Trophoblast cell (in vitro differentiated cells and primary cell): ENCODE results near the gene COL4A2.
"Not testable (repeated sequence)": the region's sequence is repeated elsewhere in the genome, so short reads cannot be mapped to it uniquely, and the experiment has no call there.

Source experiments
- DNase-seq, 2 donors: peaks; one replicate each; pipeline ENCODE4 v3.0.0-alpha.2; 2016
- H2AFZ ChIP-seq: 2 replicates; pipeline ENCODE4 v1.6.1; 2013; ENCODE audit warnings: low read length, moderate library complexity, mild to moderate bottlenecking; ENCODE audit not compliant: insufficient read depth, poor library complexity
- H2AK5ac ChIP-seq: 2 replicates; pipeline ENCODE4 v1.6.1; 2013; ENCODE audit warnings: mild to moderate bottlenecking, low read length
- H2BK120ac ChIP-seq: 2 replicates; pipeline ENCODE4 v1.6.1; 2013; ENCODE audit warnings: low read length, mild to moderate bottlenecking, moderate library complexity; ENCODE audit not compliant: insufficient read depth, poor library complexity
- H2BK12ac ChIP-seq: 2 replicates; pipeline ENCODE4 v1.6.1; 2013; ENCODE audit warnings: mild to moderate bottlenecking, low read length, moderate library complexity
- H2BK5ac ChIP-seq: 2 replicates; pipeline ENCODE4 v1.6.1; 2013; ENCODE audit warnings: low read length, low read depth, moderate library complexity, mild to moderate bottlenecking; ENCODE audit not compliant: poor library complexity
- H3K14ac ChIP-seq: 2 replicates; pipeline ENCODE4 v1.6.1; 2013; ENCODE audit warnings: mild to moderate bottlenecking, low read length
- H3K18ac ChIP-seq: 2 replicates; pipeline ENCODE4 v1.6.1; 2013; ENCODE audit warnings: mild to moderate bottlenecking, low read length
- H3K23ac ChIP-seq: 2 replicates; pipeline ENCODE4 v1.6.1; 2013; ENCODE audit warnings: low read length
- H3K27ac ChIP-seq: 2 replicates; pipeline ENCODE4 v1.5.1; 2013; ENCODE audit warnings: low read depth, mild to moderate bottlenecking, inconsistent platforms, low read length, moderate library complexity
- H3K27me3 ChIP-seq: 2 replicates; pipeline ENCODE4 v1.6.1; 2013; ENCODE audit warnings: inconsistent platforms, mild to moderate bottlenecking, low read length, moderate library complexity; ENCODE audit not compliant: insufficient read depth
- H3K36me3 ChIP-seq, 2 experiments: 1 replicate in 1 of 2; 2 replicates in 1 of 2; pipeline ENCODE4 v1.6.1; 2013; ENCODE audit warnings: low read length in 2 of 2, mild to moderate bottlenecking in 2 of 2, moderate library complexity in 1 of 2; ENCODE audit not compliant: insufficient read depth in 2 of 2, control insufficient read depth in 1 of 2
- H3K4ac ChIP-seq: 2 replicates; pipeline ENCODE4 v1.6.1; 2013; ENCODE audit warnings: low read depth, mild to moderate bottlenecking, low read length, moderate library complexity
- H3K4me1 ChIP-seq, 2 experiments: 1 replicate in 1 of 2; 2 replicates in 1 of 2; pipeline ENCODE4 v1.6.1; 2013; ENCODE audit warnings: low read length in 2 of 2, mild to moderate bottlenecking in 2 of 2, moderate library complexity in 1 of 2; ENCODE audit not compliant: insufficient read depth in 2 of 2, control insufficient read depth in 1 of 2
- H3K4me2 ChIP-seq: 2 replicates; pipeline ENCODE4 v1.6.1; 2013; ENCODE audit warnings: inconsistent platforms, mild to moderate bottlenecking, low read length, moderate library complexity
- H3K4me3 ChIP-seq: 2 replicates; pipeline ENCODE4 v1.5.1; 2013; ENCODE audit warnings: mild to moderate bottlenecking, low read depth, low read length, inconsistent platforms
- H3K79me1 ChIP-seq: one replicate; pipeline ENCODE4 v1.6.1; 2013; ENCODE audit warnings: low read length
- H3K79me2 ChIP-seq: 2 replicates; pipeline ENCODE4 v1.6.1; 2013; ENCODE audit warnings: low read length, mild to moderate bottlenecking; ENCODE audit not compliant: control insufficient read depth, insufficient read depth, poor library complexity
- H3K9ac ChIP-seq: 2 replicates; pipeline ENCODE4 v1.6.1; 2013; ENCODE audit warnings: mild to moderate bottlenecking, low read length
- H3K9me3 ChIP-seq: 2 replicates; pipeline ENCODE4 v1.6.1; 2013; ENCODE audit warnings: low read depth, mild to moderate bottlenecking, control low read depth, inconsistent platforms, low read length; ENCODE audit not compliant: insufficient read depth
- H4K12ac ChIP-seq: 2 replicates; pipeline ENCODE4 v1.6.1; 2013; ENCODE audit warnings: low read depth, mild to moderate bottlenecking, low read length, moderate library complexity
- H4K8ac ChIP-seq: 2 replicates; pipeline ENCODE4 v1.6.1; 2013; ENCODE audit warnings: low read depth, mild to moderate bottlenecking, low read length, moderate library complexity
- H4K91ac ChIP-seq: one replicate; pipeline ENCODE4 v1.6.1; 2013; ENCODE audit warnings: low read depth, mild to moderate bottlenecking, low read length, moderate library complexity
- WGBS: extraction: QIAGEN DNeasy Blood & Tissue Kit; methylation state at CpG from one replicate; pipeline ENCODE4 v1.1.7; 2013; ENCODE audit warnings: missing lambda C conversion rate; ENCODE audit not compliant: insufficient read length, insufficient coverage; ENCODE audit errors: extremely low coverage; 5-methylcytosine and 5-hydroxymethylcytosine counted together

The COL4A2 gene

GRCh38 chr13:110453091-110453490 lies 146.0 kb downstream of the COL4A2 start:
- WGBS = no CpG with 5 or more reads among the region's 11 CpGs
- not testable (repeated sequence) for H3K4me2 ChIP-seq, H3K27ac ChIP-seq, H3K27me3 ChIP-seq, H2AK5ac ChIP-seq, H4K12ac ChIP-seq, H3K9ac ChIP-seq, H3K18ac ChIP-seq, H3K4ac ChIP-seq, DNase-seq, H4K91ac ChIP-seq, H2BK5ac ChIP-seq, H2BK12ac ChIP-seq, H3K23ac ChIP-seq, H4K8ac ChIP-seq, H3K9me3 ChIP-seq, H2BK120ac ChIP-seq, H2AFZ ChIP-seq, H3K79me2 ChIP-seq, H3K14ac ChIP-seq, H3K4me3 ChIP-seq
- Histone ChIP-seq H3K79me1 (peaks cover 11% of the 10 kb centered on the region), H3K36me3 (peaks cover 42 to 52% of the 10 kb centered on the region in 2 experiments), H3K4me1 (peaks cover 9 to 10% of the 10 kb centered on the region in 2 experiments)

- Histone ChIP-seq H3K27me3 (no peaks in the 10 kb centered on the region), H3K18ac (no peak overlapping the region), H4K91ac (no peak overlapping the region), H3K27ac (no peak overlapping the region), H3K4ac (no peak overlapping the region), H3K79me2 (peaks cover under 1% of the 10 kb centered on the region), H3K4me2 (no peak overlapping the region), H2AFZ (no peak overlapping the region), H2AK5ac (no peak overlapping the region), H3K14ac (no peak overlapping the region), H2BK5ac (no peak overlapping the region), H2BK12ac (no peak overlapping the region), H3K23ac (no peak overlapping the region), H2BK120ac (no peak overlapping the region), H3K4me1 (peaks cover 6 to 7% of the 10 kb centered on the region in 2 experiments), H4K12ac (no peak overlapping the region), H3K36me3 (peaks cover 46 to 58% of the 10 kb centered on the region in 2 experiments), H3K9ac (no peak overlapping the region), H3K9me3 (peaks cover 4% of the 10 kb centered on the region), H3K4me3 (no peak overlapping the region), H3K79me1 (peaks cover 7% of the 10 kb centered on the region), H4K8ac (no peak overlapping the region)
- no CpG with 5 or more reads among the region's 2 CpGs for WGBS
- no peak for DNase-seq
Measured at GRCh38 chr13:110453797-110454196, 146.7 kb downstream of the COL4A2 start.

- peaks cover 3% of the 10 kb centered on the region in 2 experiments for H3K4me1 ChIP-seq
- H3K79me2 ChIP-seq = no peaks in the 10 kb centered on the region
- H3K18ac ChIP-seq = no peak overlapping the region
- H3K14ac ChIP-seq = no peak overlapping the region
- no peak overlapping the region for H2AFZ ChIP-seq
- H3K4me2 ChIP-seq = no peak overlapping the region
- H2BK120ac ChIP-seq = no peak overlapping the region
- no peak overlapping the region for H3K4me3 ChIP-seq
- H3K9ac ChIP-seq = no peak overlapping the region
- no peaks in the 10 kb centered on the region for H3K27me3 ChIP-seq
- no peak overlapping the region for H3K4ac ChIP-seq
- H3K27ac ChIP-seq = peak overlapping the region; percentile 9
- H3K79me1 ChIP-seq = peaks cover 3% of the 10 kb centered on the region
- H3K23ac ChIP-seq = no peak overlapping the region
- H4K12ac ChIP-seq = no peak overlapping the region
- WGBS = no CpG with 5 or more reads among the region's 21 CpGs
- H2BK5ac ChIP-seq = no peak overlapping the region
- H3K9me3 ChIP-seq = peaks cover 4% of the 10 kb centered on the region
- no peak overlapping the region for H4K8ac ChIP-seq
- H2BK12ac ChIP-seq = no peak overlapping the region
- H2AK5ac ChIP-seq = peak overlapping the region; percentile 59
- no peak for DNase-seq
- H4K91ac ChIP-seq = peak overlapping the region; percentile 45
- peaks cover 50 to 61% of the 10 kb centered on the region in 2 experiments for H3K36me3 ChIP-seq
Measured at GRCh38 chr13:110454227-110454859, 147.3 kb downstream of the COL4A2 start.

GRCh38 chr13:110454956-110455355 lies 147.9 kb downstream of the COL4A2 start:
- WGBS = no CpG with 5 or more reads among the region's 14 CpGs
- Histone ChIP-seq H3K79me2 (no peaks in the 10 kb centered on the region), H3K4me2 (no peak overlapping the region), H2BK12ac (peak overlapping the region; percentile 12), H3K27me3 (no peaks in the 10 kb centered on the region), H2BK5ac (no peak overlapping the region), H3K9me3 (peaks cover 4% of the 10 kb centered on the region), H3K4me1 (peaks cover 0 to 2% of the 10 kb centered on the region in 2 experiments), H4K8ac (no peak overlapping the region), H4K12ac (no peak overlapping the region), H3K4me3 (no peak overlapping the region), H3K4ac (no peak overlapping the region), H2AK5ac (peak overlapping the region; percentile 59), H3K18ac (no peak overlapping the region), H3K79me1 (no peaks in the 10 kb centered on the region), H2BK120ac (no peak overlapping the region), H2AFZ (no peak overlapping the region), H3K14ac (peak overlapping the region; percentile 21), H4K91ac (peak overlapping the region; percentile 33), H3K27ac (no peak overlapping the region), H3K9ac (no peak overlapping the region), H3K23ac (no peak overlapping the region), H3K36me3 (peaks cover 46 to 58% of the 10 kb centered on the region in 2 experiments)
- DNase-seq = no peak
